Suppressor macrophage (primary cell): Measurements from ENCODE around the gene GAST.
"Not testable (repeated sequence)": the region's sequence is repeated elsewhere in the genome, so short reads cannot be mapped to it uniquely, and the experiment has no call there.

Experiments used
- DNase-seq, 4 experiments: peaks; one replicate each; pipeline ENCODE4 v3.0.0-alpha.2; 2020 to 2022
- total RNA-seq, 17 experiments: gene quantifications; one replicate each; lab custom pipeline; 2026; ENCODE audit warnings: mixed read lengths in 6 of 17, inconsistent platforms in 3 of 17; lab: John Stamatoyannopoulos, UW

Gene GAST
- total RNA-seq: 0 to 0.33 (median 0) reads per million in 17 experiments

- no peak for DNase-seq
Measured at GRCh38 chr17:41711669-41712400, at the start of gene GAST. Gene GAST (plus strand): TSS chr17:41712331. CDS start chr17:41715437, 3,106 bp downstream.

- DNase-seq: no peak
Measured at GRCh38 chr17:41663451-41664171, 48.5 kb upstream of the GAST start.

- no peak for DNase-seq
Measured at GRCh38 chr17:41664172-41664457, 48.0 kb upstream of the GAST start.

- DNase-seq: no peak
Measured at GRCh38 chr17:41664587-41665565, 47.3 kb upstream of the GAST start.

- DNase-seq: peak; percentile 86 to 95 (median 94)
Measured at GRCh38 chr17:41665566-41666236, 46.4 kb upstream of the GAST start.

- peak in 3 of 4 experiments; percentile 41 to 61 (median 51) for DNase-seq
Measured at GRCh38 chr17:41666237-41666641, 45.9 kb upstream of the GAST start.

- peak; percentile 75 to 87 (median 83) for DNase-seq
Measured at GRCh38 chr17:41666708-41667279, 45.3 kb upstream of the GAST start.

- peak in 3 of 4 experiments; percentile 61 to 65 (median 62) for DNase-seq
Measured at GRCh38 chr17:41667280-41668041, 44.7 kb upstream of the GAST start.

GRCh38 chr17:41672153-41672552, 40.0 kb upstream of the GAST start:
- no peak for DNase-seq

- not testable (repeated sequence) for DNase-seq
Measured at GRCh38 chr17:41675157-41676057, 36.7 kb upstream of the GAST start.

- no peak for DNase-seq
Measured at GRCh38 chr17:41676058-41676419, 36.1 kb upstream of the GAST start.

GRCh38 chr17:41678411-41678906, 33.7 kb upstream of the GAST start:
- peak in 2 of 4 experiments; percentile 41 to 46 for DNase-seq

GRCh38 chr17:41678907-41679739, 33.0 kb upstream of the GAST start:
- DNase-seq: peak; percentile 68 to 82 (median 80)

GRCh38 chr17:41679740-41680425, 32.2 kb upstream of the GAST start:
- no peak for DNase-seq

- DNase-seq: no peak
Measured at GRCh38 chr17:41680426-41681040, 31.6 kb upstream of the GAST start.

GRCh38 chr17:41681776-41682175, 30.4 kb upstream of the GAST start:
- DNase-seq: no peak

- peak; percentile 52 to 81 (median 74) for DNase-seq
Measured at GRCh38 chr17:41682631-41683030, 29.5 kb upstream of the GAST start.
